CD4-positive, alpha-beta T cell (primary cell): ENCODE results near the gene MFAP4. TPM values are rescaled to one million over a fixed set of nuclear protein-coding genes. Genes with fewer than 3 reads are reported as not detected.

Source experiments
- ATAC-seq: fragments of 200-7000 bp; cut with Tn5 transposase; one replicate; pipeline ENCODE4 v1.10.0; 2022; ENCODE audit warnings: mild to moderate bottlenecking; ENCODE audit not compliant: poor library complexity
- CTCF ChIA-PET: fragments of 350-600 bp; sonication (Branson Sonifier 250); formaldehyde crosslinking; loops from one replicate; lab custom pipeline; 2021; ENCODE audit warnings: antibody characterized with exemption, inconsistent platforms; lab: Charles Lee
- POLR2A ChIA-PET: fragments of 350-600 bp; sonication (Branson Sonifier 250); formaldehyde crosslinking; loops from one replicate; lab custom pipeline; 2021; ENCODE audit warnings: antibody characterized with exemption, inconsistent platforms; lab: Charles Lee
- DNase-seq, 14 experiments: peaks; one replicate each; pipeline ENCODE4 v3.0.0-alpha.2; 2013 to 2020; ENCODE audit warnings: mixed read lengths in 2 of 14
- H3K27ac ChIP-seq, 2 donors: one replicate each; pipeline versions ENCODE4 v1.5.1 to v1.7.0; 2013; ENCODE audit warnings: low read length in 2 of 2, low read depth in 1 of 2, mild to moderate bottlenecking in 1 of 2
- H3K27me3 ChIP-seq, 2 experiments: 1 replicate in 1 of 2; 2 replicates in 1 of 2; pipeline versions ENCODE4 v1.6.1 to v1.7.0; 2013; ENCODE audit warnings: low read length in 2 of 2, control low read depth in 1 of 2, mild to moderate bottlenecking in 1 of 2, moderate library complexity in 1 of 2; ENCODE audit not compliant: insufficient read depth in 2 of 2, control insufficient read depth in 1 of 2
- H3K36me3 ChIP-seq: one replicate; pipeline ENCODE4 v1.6.1; 2013; ENCODE audit warnings: low read length, control low read depth; ENCODE audit not compliant: insufficient read depth
- H3K4me1 ChIP-seq: one replicate; pipeline ENCODE4 v1.6.1; 2013; ENCODE audit warnings: low read length, control low read depth; ENCODE audit not compliant: insufficient read depth
- H3K4me3 ChIP-seq: one replicate; pipeline ENCODE4 v1.5.1; 2013; ENCODE audit warnings: mild to moderate bottlenecking, low read length, moderate library complexity
- H3K9me3 ChIP-seq, 2 experiments: 1 replicate in 1 of 2; 2 replicates in 1 of 2; pipeline versions ENCODE4 v1.6.1 to v1.7.0; 2013; ENCODE audit warnings: low read length in 2 of 2, mild to moderate bottlenecking in 2 of 2, control low read depth in 1 of 2, moderate library complexity in 1 of 2; ENCODE audit not compliant: control insufficient read depth in 1 of 2, insufficient read depth in 1 of 2
- H3K27ac Mint-ChIP-seq: one replicate; pipeline ENCODE4 v1.8.0; 2020; ENCODE audit warnings: mixed read lengths
- H3K27me3 Mint-ChIP-seq: one replicate; pipeline ENCODE4 v1.8.0; 2021; ENCODE audit warnings: mixed read lengths
- H3K36me3 Mint-ChIP-seq: one replicate; pipeline ENCODE4 v1.8.0; 2021; ENCODE audit warnings: low read depth, mixed read lengths
- H3K4me1 Mint-ChIP-seq: one replicate; pipeline ENCODE4 v1.8.0; 2021; ENCODE audit warnings: low read depth, mixed read lengths
- H3K4me3 Mint-ChIP-seq: one replicate; pipeline ENCODE4 v1.8.0; 2020; ENCODE audit warnings: mild to moderate bottlenecking, mixed read lengths
- H3K9me3 Mint-ChIP-seq: one replicate; pipeline ENCODE4 v1.8.0; 2020; ENCODE audit warnings: mixed read lengths
- intact Hi-C, 2 experiments: fragments of 100-400 bp; cut with DNase I in 1 of 2; cut with micrococcal nuclease in 1 of 2; formaldehyde crosslinking; loops; one replicate each; pipeline versions ENCODE4 v1.15.1 to v1.9.0; 2023 to 2025; cut with DNase I, micrococcal nuclease
- total RNA-seq, 174 experiments: library from RNA in 2 of 174; stranded (reverse) in 2 of 174; gene quantifications; one replicate each; pipeline ENCODE4 v1.2.3 and lab custom pipeline; 2021 to 2026
- TF ChIP-seq, protein P1 (sequence below): fragments of 200-600 bp; IDR thresholded peaks from one replicate; pipeline ENCODE4 v1.8.0; 2022; ENCODE audit warnings: antibody characterized with exemption, mild to moderate bottlenecking

MFAP4 gene
- total RNA-seq, 2 experiments from 2014 or later = not detected

DNA sequence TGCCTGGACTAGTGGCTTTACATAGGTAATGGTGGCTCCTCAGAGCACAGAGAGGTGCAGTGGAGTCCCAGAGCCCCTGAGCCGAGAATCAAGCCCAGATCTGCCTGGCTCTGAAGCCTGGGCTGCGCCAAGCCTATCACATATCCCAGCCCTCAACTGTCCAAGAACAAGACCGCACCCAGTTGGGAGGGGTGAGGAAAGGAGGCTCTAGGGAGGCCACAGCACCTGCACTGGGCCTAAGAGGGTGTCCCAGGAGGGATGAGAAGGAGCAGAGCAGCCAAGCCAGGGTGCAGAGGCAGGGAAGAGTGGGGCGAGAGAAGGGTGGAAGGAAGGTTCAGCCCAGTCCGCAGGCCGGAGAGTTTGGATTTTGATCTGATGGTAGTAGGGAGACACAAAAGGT is 23.1 kb upstream of the MFAP4 start:
- H3K4me1 Mint-ChIP-seq = no peaks in the 10 kb centered on the region
- TF ChIP-seq, protein P1, sequence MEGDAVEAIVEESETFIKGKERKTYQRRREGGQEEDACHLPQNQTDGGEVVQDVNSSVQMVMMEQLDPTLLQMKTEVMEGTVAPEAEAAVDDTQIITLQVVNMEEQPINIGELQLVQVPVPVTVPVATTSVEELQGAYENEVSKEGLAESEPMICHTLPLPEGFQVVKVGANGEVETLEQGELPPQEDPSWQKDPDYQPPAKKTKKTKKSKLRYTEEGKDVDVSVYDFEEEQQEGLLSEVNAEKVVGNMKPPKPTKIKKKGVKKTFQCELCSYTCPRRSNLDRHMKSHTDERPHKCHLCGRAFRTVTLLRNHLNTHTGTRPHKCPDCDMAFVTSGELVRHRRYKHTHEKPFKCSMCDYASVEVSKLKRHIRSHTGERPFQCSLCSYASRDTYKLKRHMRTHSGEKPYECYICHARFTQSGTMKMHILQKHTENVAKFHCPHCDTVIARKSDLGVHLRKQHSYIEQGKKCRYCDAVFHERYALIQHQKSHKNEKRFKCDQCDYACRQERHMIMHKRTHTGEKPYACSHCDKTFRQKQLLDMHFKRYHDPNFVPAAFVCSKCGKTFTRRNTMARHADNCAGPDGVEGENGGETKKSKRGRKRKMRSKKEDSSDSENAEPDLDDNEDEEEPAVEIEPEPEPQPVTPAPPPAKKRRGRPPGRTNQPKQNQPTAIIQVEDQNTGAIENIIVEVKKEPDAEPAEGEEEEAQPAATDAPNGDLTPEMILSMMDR = no peak
- H3K27me3 Mint-ChIP-seq = no peaks in the 10 kb centered on the region
- Histone ChIP-seq H3K27me3 (peaks cover 0 to 2% of the 10 kb centered on the region in 2 experiments), H3K4me3 (no peak overlapping the region), H3K36me3 (no peaks in the 10 kb centered on the region), H3K4me1 (no peaks in the 10 kb centered on the region), H3K9me3 (no peaks in the 10 kb centered on the region), H3K27ac (no peak overlapping the region)
- no peak overlapping the region for H3K4me3 Mint-ChIP-seq
- ATAC-seq (no peak), DNase-seq (no peak)
- intact Hi-C loops = no loop called here
- no peaks in the 10 kb centered on the region for H3K36me3 Mint-ChIP-seq
- H3K27ac Mint-ChIP-seq = no peak overlapping the region
- ChIA-PET CTCF (interaction anchor here (1.0 kb wide), 1 partner anchor 47 kb away, joined by 3 read pairs; no protein-coding TSS in a partner anchor), POLR2A (no interaction called here)
- H3K9me3 Mint-ChIP-seq = no peaks in the 10 kb centered on the region

DNA sequence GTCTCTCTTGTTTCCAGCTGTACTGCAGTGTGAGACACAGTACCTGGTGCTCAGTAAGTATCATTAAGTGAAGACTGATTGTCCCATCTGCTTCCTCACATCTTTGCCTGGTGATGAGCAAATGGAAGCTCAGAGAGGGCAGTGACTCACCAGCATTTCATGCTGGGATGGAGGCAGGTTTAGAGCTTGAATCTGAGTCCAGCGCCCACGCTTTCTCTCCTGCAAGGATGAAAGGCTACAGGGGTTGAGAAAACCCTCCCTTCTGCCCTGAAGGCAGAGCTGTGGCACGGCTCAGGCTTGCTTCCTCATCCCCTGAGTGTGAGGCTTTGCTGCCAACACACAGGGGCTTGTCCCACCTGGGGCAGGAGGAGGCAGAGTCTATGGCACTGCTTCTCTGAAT is 22.5 kb upstream of the MFAP4 start:
- no peak for ATAC-seq

DNA sequence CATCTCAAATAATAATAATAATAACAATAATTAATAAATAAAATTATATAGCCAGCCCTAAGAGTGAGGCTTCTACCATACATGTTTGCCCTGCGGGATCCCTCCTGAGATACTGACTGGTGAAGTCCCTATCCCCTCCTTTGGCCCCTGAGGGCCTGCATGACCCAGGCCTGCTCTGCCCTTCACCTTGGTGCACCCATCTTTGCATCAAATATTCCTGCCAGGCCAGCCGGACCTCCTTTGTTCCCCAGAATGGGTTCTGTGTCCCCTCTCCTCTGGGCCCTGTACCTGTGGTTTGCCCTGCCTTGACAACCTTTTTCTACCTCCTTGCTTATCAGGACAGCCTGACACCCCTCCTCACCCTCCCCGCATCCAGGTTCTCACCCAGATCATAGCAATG is 22.1 kb upstream of the MFAP4 start:
- Histone ChIP-seq H3K9me3 (no peaks in the 10 kb centered on the region), H3K27ac (no peak overlapping the region), H3K4me1 (no peaks in the 10 kb centered on the region), H3K36me3 (no peaks in the 10 kb centered on the region), H3K27me3 (peaks cover 0 to 2% of the 10 kb centered on the region in 2 experiments), H3K4me3 (no peak overlapping the region)
- ChIA-PET POLR2A (no interaction called here), CTCF (interaction anchor here (1.0 kb wide), 1 partner anchor 46 kb away, joined by 3 read pairs; no protein-coding TSS in a partner anchor)
- Mint-ChIP-seq H3K4me1 (no peaks in the 10 kb centered on the region), H3K4me3 (no peak overlapping the region), H3K36me3 (no peaks in the 10 kb centered on the region), H3K27ac (no peak overlapping the region), H3K9me3 (no peaks in the 10 kb centered on the region), H3K27me3 (no peaks in the 10 kb centered on the region)
- TF ChIP-seq, protein P1 = no peak
- intact Hi-C loops = no loop called here
- ATAC-seq = no peak
- DNase-seq = no peak

More for the DNA sequence above, 22.5 kb upstream of the MFAP4 start:
- Mint-ChIP-seq H3K9me3 (no peaks in the 10 kb centered on the region), H3K27ac (no peak overlapping the region), H3K36me3 (no peaks in the 10 kb centered on the region), H3K4me1 (no peaks in the 10 kb centered on the region), H3K4me3 (no peak overlapping the region), H3K27me3 (no peaks in the 10 kb centered on the region)
- ChIA-PET CTCF (interaction anchor here (1.0 kb wide), 1 partner anchor 46 kb away, joined by 3 read pairs; no protein-coding TSS in a partner anchor), POLR2A (no interaction called here)
- intact Hi-C loops = no loop called here
- Histone ChIP-seq H3K4me3 (no peak overlapping the region), H3K27ac (no peak overlapping the region), H3K4me1 (no peaks in the 10 kb centered on the region), H3K9me3 (no peaks in the 10 kb centered on the region), H3K27me3 (peaks cover 0 to 2% of the 10 kb centered on the region in 2 experiments), H3K36me3 (no peaks in the 10 kb centered on the region)
- no peak for DNase-seq
- TF ChIP-seq, protein P1 = no peak
